HepG2 (cell line): ENCODE measurements around the gene TUBG1. TPM values are rescaled to one million over a fixed set of nuclear protein-coding genes. Genes with fewer than 3 reads are reported as not detected.

Source experiments
- ATF2 ChIP-seq: sonication (generic); formaldehyde crosslinking; IDR thresholded peaks from 2 replicates; pipeline ENCODE4 v1.4.0; 2020; ENCODE audit warnings: missing genetic modification reagents
- CENPBD1 ChIP-seq: sonication (generic); formaldehyde crosslinking; IDR thresholded peaks from 2 replicates; pipeline ENCODE4 v1.8.0; 2022; ENCODE audit warnings: missing genetic modification reagents, low read depth, mild to moderate bottlenecking, borderline replicate concordance
- EEA1 ChIP-seq: sonication (generic); formaldehyde crosslinking; IDR thresholded peaks from 2 replicates; pipeline ENCODE4 v1.5.1; 2020; ENCODE audit warnings: mild to moderate bottlenecking, missing genetic modification reagents, borderline replicate concordance
- FOXK2 ChIP-seq: fragments of 450-650 bp; IDR thresholded peaks from 2 replicates; pipeline ENCODE4 v1.6.1; 2016
- FOXO1 ChIP-seq: sonication (generic); formaldehyde crosslinking; IDR thresholded peaks from 2 replicates; pipeline ENCODE4 v1.4.0; 2020; ENCODE audit warnings: missing genetic modification reagents
- IRX3 ChIP-seq: sonication (generic); formaldehyde crosslinking; IDR thresholded peaks from 2 replicates; pipeline ENCODE4 v1.8.1; 2023; ENCODE audit warnings: mild to moderate bottlenecking, low read depth, missing genetic modification reagents, borderline replicate concordance
- PHF8 ChIP-seq: sonication (generic); formaldehyde crosslinking; IDR thresholded peaks from 2 replicates; pipeline ENCODE4 v1.5.0; 2020; ENCODE audit warnings: missing genetic modification reagents
- SSRP1 ChIP-seq: IDR thresholded peaks from 2 replicates; pipeline ENCODE4 v1.6.1; 2016; ENCODE audit warnings: control low read depth
- TRIM24 ChIP-seq: sonication (generic); formaldehyde crosslinking; IDR thresholded peaks from 2 replicates; pipeline ENCODE4 v1.8.0; 2022; ENCODE audit warnings: mild to moderate bottlenecking, missing genetic modification reagents
- ZBTB39 ChIP-seq: sonication (generic); formaldehyde crosslinking; IDR thresholded peaks from 2 replicates; pipeline ENCODE4 v1.5.0; 2020; ENCODE audit warnings: missing genetic modification reagents
- ZMYM2 ChIP-seq: sonication (generic); formaldehyde crosslinking; IDR thresholded peaks from 2 replicates; pipeline ENCODE4 v1.8.0; 2022; ENCODE audit warnings: mild to moderate bottlenecking, missing genetic modification reagents
- ZNF121 ChIP-seq: sonication (generic); formaldehyde crosslinking; IDR thresholded peaks from 2 replicates; pipeline ENCODE4 v1.5.0; 2020; ENCODE audit warnings: mild to moderate bottlenecking, missing genetic modification reagents
- ZNF143 ChIP-seq: sonication (generic); formaldehyde crosslinking; IDR thresholded peaks from 2 replicates; pipeline ENCODE4 v1.4.0; 2020; ENCODE audit warnings: missing genetic modification reagents
- ZNF225 ChIP-seq: sonication (generic); formaldehyde crosslinking; IDR thresholded peaks from 2 replicates; pipeline ENCODE4 v1.4.0; 2020; ENCODE audit warnings: mild to moderate bottlenecking, missing genetic modification reagents
- ZNF512B ChIP-seq: sonication (generic); formaldehyde crosslinking; IDR thresholded peaks from 2 replicates; pipeline ENCODE4 v1.5.1; 2020; ENCODE audit warnings: missing genetic modification reagents, mild to moderate bottlenecking, borderline replicate concordance
- ZNF589 ChIP-seq: sonication (generic); formaldehyde crosslinking; conservative IDR thresholded peaks from 2 replicates; pipeline ENCODE4 v1.8.0; 2022; ENCODE audit warnings: mild to moderate bottlenecking, moderate library complexity, missing genetic modification reagents
- ZNF598 ChIP-seq: sonication (generic); formaldehyde crosslinking; IDR thresholded peaks from 2 replicates; pipeline ENCODE4 v1.5.1; 2020; ENCODE audit warnings: mild to moderate bottlenecking, missing genetic modification reagents, borderline replicate concordance
- ZNF615 ChIP-seq: sonication (generic); formaldehyde crosslinking; IDR thresholded peaks from 2 replicates; pipeline ENCODE4 v1.5.0; 2020; ENCODE audit warnings: mild to moderate bottlenecking, missing genetic modification reagents, borderline replicate concordance
- ZNF724P ChIP-seq: sonication (generic); formaldehyde crosslinking; IDR thresholded peaks from 2 replicates; pipeline ENCODE4 v1.8.0; 2022; ENCODE audit warnings: missing genetic modification reagents, borderline replicate concordance
- ZSCAN30 ChIP-seq: sonication (generic); formaldehyde crosslinking; IDR thresholded peaks from 2 replicates; pipeline ENCODE4 v1.5.0; 2020; ENCODE audit warnings: mild to moderate bottlenecking, missing genetic modification reagents
- ZSCAN31 ChIP-seq: sonication (generic); formaldehyde crosslinking; IDR thresholded peaks from 2 replicates; pipeline ENCODE4 v1.5.0; 2020; ENCODE audit warnings: low read depth, mild to moderate bottlenecking, missing genetic modification reagents
- polyA plus RNA-seq, 8 experiments: library from polyadenylated mRNA; depleted of rRNA in 3 of 8; stranded (reverse) in 7 of 8; unstranded in 1 of 8; fragments of >200 nt; fragmentation: Illumina TruSeq in 4 of 8; extraction: Trizol in 4 of 8; gene quantifications; 2 replicates each; pipeline versions ENCODE4 v1.2.1 to v1.2.3, GENCODE V29; 2011 to 2016; ENCODE audit warnings: low read depth in 4 of 8, missing spikeins in 1 of 8, mixed read lengths in 1 of 8; ENCODE audit not compliant: insufficient read depth in 1 of 8
- total RNA-seq, 5 experiments: library from RNA; depleted of rRNA; stranded (reverse); fragments of >200 nt; fragmentation: Illumina TruSeq; extraction: Trizol; gene quantifications; 2 replicates each; pipeline ENCODE4 v1.2.3, GENCODE V29; 2016; ENCODE audit warnings: low read depth in 1 of 5

TUBG1 gene
- total and polyA plus RNA-seq, 2 of the 13 experiments (the other 11 are each of a cell fraction or from before 2014, with no cell fraction given), result 74.1 to 137 TPM

- peak; percentile 59; the same call in 1 of the 2 replicates for TF ChIP-seq ZNF615 (CRISPR knock-in tag)
- TF ChIP-seq FOXK2, result peak; percentile 69
- TF ChIP-seq ZNF143 (CRISPR knock-in tag), result 0 out of 2 replicates have a peak, but pooled peaks have one; percentile 42
- TF ChIP-seq ZMYM2, result no peak
- TF ChIP-seq PHF8, result peak; percentile 99
- 0 out of 2 replicates have a peak, but pooled peaks have one; percentile 9 for TF ChIP-seq ZBTB39
- TF ChIP-seq EEA1, result 0 out of 2 replicates have a peak, but pooled peaks have one; percentile 83
- TF ChIP-seq CENPBD1 (CRISPR knock-in tag), result no peak
- no peak; the same call in 1 of the 2 replicates for TF ChIP-seq ZSCAN31 (CRISPR knock-in tag)
- TF ChIP-seq ZNF121 (CRISPR knock-in tag), result no peak
- no peak; the same call in 1 of the 2 replicates for TF ChIP-seq ZNF724P (CRISPR knock-in tag)
- no peak; the same call in none of the 2 replicates for TF ChIP-seq FOXO1
- TF ChIP-seq ZSCAN30 (CRISPR knock-in tag), result 0 out of 2 replicates have a peak, but pooled peaks have one; percentile 33
- TF ChIP-seq ZNF225 (CRISPR knock-in tag), result no peak
- no peak for TF ChIP-seq TRIM24 (CRISPR knock-in tag)
- TF ChIP-seq IRX3 (CRISPR knock-in tag), result peak; percentile 74; the same call in 1 of the 2 replicates
- TF ChIP-seq SSRP1 (CRISPR knock-in tag), result no peak
- TF ChIP-seq ZNF589 (CRISPR knock-in tag), result peak; percentile 21; the same call in 1 of the 2 replicates
- no peak for TF ChIP-seq ZNF512B (CRISPR knock-in tag)
- peak; percentile 73 for TF ChIP-seq ATF2 (CRISPR knock-in tag)
- TF ChIP-seq ZNF598 (CRISPR knock-in tag), result peak; percentile 88; the same call in 1 of the 2 replicates
Observed at GRCh38 chr17:42609182-42609813, at the start of gene TUBG1, which contains the start of gene RETREG3 (continued).
